Pancreas (tissue), 10 donors: ENCODE measurements around the gene HLA-DMA. TPM values are rescaled to one million over a fixed set of nuclear protein-coding genes. Genes with fewer than 3 reads are reported as not detected.
A peak's percentile ranks its signal among the peaks of the same experiment; 100 is the strongest.

Experiments used
- ATAC-seq, 4 donors: fragments of 200-7000 bp; cut with Tn5 transposase; one replicate each; pipeline versions ENCODE4 v1.8.0 to v1.9.1; 2020; ENCODE audit warnings: mild to moderate bottlenecking in 4 of 4, moderate library complexity in 4 of 4
- DNase-seq, 6 donors: peaks; one replicate each; pipeline ENCODE4 v3.0.0-alpha.2; 2020
- FAIRE-seq: peaks from 2 replicates; lab custom pipeline; 2012; peaks lifted over from hg19 to GRCh38; lab: Jason Lieb, UNC
- H3K27ac ChIP-seq, 4 donors: fragments of 200-600 bp; sonication (generic); 1 replicate in 3 of 4; 2 replicates in 1 of 4; pipeline versions ENCODE4 v1.5.0 to v1.8.0; 2020
- H3K27me3 ChIP-seq, 4 donors: fragments of 200-600 bp; one replicate each; pipeline ENCODE4 v1.8.0; 2021
- H3K36me3 ChIP-seq, 3 donors: fragments of 200-600 bp; sonication (generic) in 1 of 3; one replicate each; pipeline versions ENCODE4 v1.5.0 to v1.8.0; 2020 to 2021
- H3K4me1 ChIP-seq, 3 donors: fragments of 200-600 bp; one replicate each; pipeline ENCODE4 v1.8.0; 2021
- H3K4me3 ChIP-seq, 4 donors: fragments of 200-600 bp; sonication (generic) in 2 of 4; one replicate each; pipeline versions ENCODE4 v1.5.0 to v1.8.0; 2020 to 2021
- H3K9me3 ChIP-seq, 4 donors: fragments of 200-600 bp; one replicate each; pipeline ENCODE4 v1.8.0; 2021
- WGBS, 2 donors: extraction: QIAGEN DNeasy Blood & Tissue Kit; methylation state at CpG; one replicate each; pipeline ENCODE4 v1.1.7; 2013; 5-methylcytosine and 5-hydroxymethylcytosine counted together
- intact Hi-C, 3 donors: fragments of 100-400 bp; cut with DNase I; formaldehyde crosslinking; loops; one replicate each; pipeline versions ENCODE4 v1.11.1 to v1.14.2; 2022
- polyA plus RNA-seq, 2 donors: library from polyadenylated mRNA; stranded (reverse); fragments of 200-250 nt; gene quantifications; one replicate each; pipeline ENCODE4 v1.2.3, GENCODE V29; 2013
- total RNA-seq, 6 donors: library from RNA; stranded (reverse); fragmentation: NEBNext Ultra II Directional in 4 of 6; extraction: Animal tissue kit (Norgen Biotek cat#: 25700) in 4 of 6; gene quantifications; one replicate each; pipeline versions ENCODE4 v1.2.1 to v1.2.4, GENCODE V29; 2021 to 2023
- TF ChIP-seq, protein P1 (sequence below), 4 donors: fragments of 200-600 bp; sonication (generic) in 3 of 4; IDR thresholded peaks; one replicate each; pipeline versions ENCODE4 v1.5.0 to v1.8.0; 2021; ENCODE audit warnings: antibody characterized with exemption in 4 of 4
- donor health status: healthy with polysubstance abuse.
- donor health status: DM: no; HTN: no; CAD: no; lungs with moderate emphysema.
- donor health status: DM: no; HTN: no; CAD: no.
- donor health status: control.
- donor health status: control.
- donor health status: Bipolar disorder and iron deficiency.
- donor health status: DM: yes; HTN: yes; CAD: no.
- donor health status: DM: no; HTN: no; CAD: no.
- donor health status: DM: no; HTN: no; CAD: no.
- donor health status: DM: yes; HTN: yes; CAD: no.

The HLA-DMA gene
- total and polyA plus RNA-seq, 8 donors = 6.8 to 72.9 (median 23.0) TPM

DNA sequence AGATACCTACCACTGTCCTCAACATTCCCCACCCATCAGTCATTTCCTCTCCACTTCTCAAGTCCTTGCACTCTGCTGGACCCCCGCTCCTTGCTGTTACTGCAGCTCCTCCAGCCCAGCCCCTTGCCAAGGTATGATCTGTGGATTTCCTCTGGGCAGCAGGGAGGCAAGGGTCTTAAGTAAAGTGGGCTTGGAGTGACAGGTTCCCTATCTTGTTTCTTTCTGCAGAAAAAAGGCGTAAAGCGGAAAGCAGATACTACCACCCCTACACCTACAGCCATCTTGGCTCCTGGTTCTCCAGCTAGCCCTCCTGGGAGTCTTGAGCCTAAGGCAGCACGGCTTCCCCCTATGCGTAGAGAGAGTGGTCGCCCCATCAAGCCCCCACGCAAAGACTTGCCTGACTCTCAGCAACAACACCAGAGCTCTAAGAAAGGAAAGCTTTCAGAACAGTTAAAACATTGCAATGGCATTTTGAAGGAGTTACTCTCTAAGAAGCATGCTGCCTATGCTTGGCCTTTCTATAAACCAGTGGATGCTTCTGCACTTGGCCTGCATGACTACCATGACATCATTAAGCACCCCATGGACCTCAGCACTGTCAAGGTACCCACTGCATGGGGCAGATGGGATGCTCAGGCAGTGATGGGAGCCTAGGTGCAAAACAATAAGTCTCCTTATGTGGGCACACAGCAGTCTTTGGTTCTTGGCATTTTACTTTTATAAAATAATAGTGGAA lies 23.6 kb upstream of the HLA-DMA start:
- FAIRE-seq = no peak
- peak overlapping the region in 2 of 4 donors; percentile 2 to 98 for H3K4me3 ChIP-seq
- ATAC-seq = no peak
- TF ChIP-seq, protein P1, sequence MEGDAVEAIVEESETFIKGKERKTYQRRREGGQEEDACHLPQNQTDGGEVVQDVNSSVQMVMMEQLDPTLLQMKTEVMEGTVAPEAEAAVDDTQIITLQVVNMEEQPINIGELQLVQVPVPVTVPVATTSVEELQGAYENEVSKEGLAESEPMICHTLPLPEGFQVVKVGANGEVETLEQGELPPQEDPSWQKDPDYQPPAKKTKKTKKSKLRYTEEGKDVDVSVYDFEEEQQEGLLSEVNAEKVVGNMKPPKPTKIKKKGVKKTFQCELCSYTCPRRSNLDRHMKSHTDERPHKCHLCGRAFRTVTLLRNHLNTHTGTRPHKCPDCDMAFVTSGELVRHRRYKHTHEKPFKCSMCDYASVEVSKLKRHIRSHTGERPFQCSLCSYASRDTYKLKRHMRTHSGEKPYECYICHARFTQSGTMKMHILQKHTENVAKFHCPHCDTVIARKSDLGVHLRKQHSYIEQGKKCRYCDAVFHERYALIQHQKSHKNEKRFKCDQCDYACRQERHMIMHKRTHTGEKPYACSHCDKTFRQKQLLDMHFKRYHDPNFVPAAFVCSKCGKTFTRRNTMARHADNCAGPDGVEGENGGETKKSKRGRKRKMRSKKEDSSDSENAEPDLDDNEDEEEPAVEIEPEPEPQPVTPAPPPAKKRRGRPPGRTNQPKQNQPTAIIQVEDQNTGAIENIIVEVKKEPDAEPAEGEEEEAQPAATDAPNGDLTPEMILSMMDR (IDR thresholded peaks at IDR 0.05) = no peak
- intact Hi-C loops = loop anchor here in 1 of 3 donors (5.0 kb wide), 1 partner anchor 89 kb away; no protein-coding TSS in a partner anchor
- H3K27me3 ChIP-seq = no peaks in the 10 kb centered on the region
- H3K4me1 ChIP-seq = peaks cover 7 to 46% (median 24%) of the 10 kb centered on the region in 3 donors
- H3K27ac ChIP-seq = no peak overlapping the region
- WGBS, 2 donors = 62 to 78% methylated on average over 7 of the region's 7 CpGs
- H3K9me3 ChIP-seq = no peaks in the 10 kb centered on the region
- peaks cover 25 to 78% (median 62%) of the 10 kb centered on the region in 3 donors for H3K36me3 ChIP-seq
- DNase-seq = no peak

DNA sequence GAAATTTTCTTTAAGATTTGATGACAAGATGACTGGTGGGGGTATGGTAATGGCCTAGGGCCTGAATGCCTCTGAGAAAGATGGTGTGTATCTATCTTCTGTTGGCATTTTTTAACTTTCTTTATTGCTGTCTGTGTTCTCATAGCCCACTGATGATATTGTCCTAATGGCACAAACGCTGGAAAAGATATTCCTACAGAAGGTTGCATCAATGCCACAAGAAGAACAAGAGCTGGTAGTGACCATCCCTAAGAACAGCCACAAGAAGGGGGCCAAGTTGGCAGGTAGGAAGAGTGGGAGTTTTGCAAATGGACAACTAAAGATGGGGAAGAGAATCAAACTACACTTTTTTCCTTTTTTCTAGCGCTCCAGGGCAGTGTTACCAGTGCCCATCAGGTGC lies 23.0 kb upstream of the HLA-DMA start:
- Histone ChIP-seq H3K27ac (no peak overlapping the region), H3K4me3 (peak overlapping the region in 2 of 4 donors; percentile 2 to 98), H3K4me1 (peaks cover 7 to 41% (median 19%) of the 10 kb centered on the region in 3 donors), H3K36me3 (peaks cover 25 to 72% (median 56%) of the 10 kb centered on the region in 3 donors), H3K27me3 (no peaks in the 10 kb centered on the region), H3K9me3 (no peaks in the 10 kb centered on the region)
- no peak for ATAC-seq
- intact Hi-C loops = loop anchor here in 1 of 3 donors (5.0 kb wide), 1 partner anchor 89 kb away; no protein-coding TSS in a partner anchor
- no peak for FAIRE-seq
- 36 to 50% methylated on average over 2 of the region's 2 CpGs for WGBS, 2 donors
- TF ChIP-seq, protein P1 (IDR thresholded peaks at IDR 0.05) = no peak
- DNase-seq = no peak

DNA sequence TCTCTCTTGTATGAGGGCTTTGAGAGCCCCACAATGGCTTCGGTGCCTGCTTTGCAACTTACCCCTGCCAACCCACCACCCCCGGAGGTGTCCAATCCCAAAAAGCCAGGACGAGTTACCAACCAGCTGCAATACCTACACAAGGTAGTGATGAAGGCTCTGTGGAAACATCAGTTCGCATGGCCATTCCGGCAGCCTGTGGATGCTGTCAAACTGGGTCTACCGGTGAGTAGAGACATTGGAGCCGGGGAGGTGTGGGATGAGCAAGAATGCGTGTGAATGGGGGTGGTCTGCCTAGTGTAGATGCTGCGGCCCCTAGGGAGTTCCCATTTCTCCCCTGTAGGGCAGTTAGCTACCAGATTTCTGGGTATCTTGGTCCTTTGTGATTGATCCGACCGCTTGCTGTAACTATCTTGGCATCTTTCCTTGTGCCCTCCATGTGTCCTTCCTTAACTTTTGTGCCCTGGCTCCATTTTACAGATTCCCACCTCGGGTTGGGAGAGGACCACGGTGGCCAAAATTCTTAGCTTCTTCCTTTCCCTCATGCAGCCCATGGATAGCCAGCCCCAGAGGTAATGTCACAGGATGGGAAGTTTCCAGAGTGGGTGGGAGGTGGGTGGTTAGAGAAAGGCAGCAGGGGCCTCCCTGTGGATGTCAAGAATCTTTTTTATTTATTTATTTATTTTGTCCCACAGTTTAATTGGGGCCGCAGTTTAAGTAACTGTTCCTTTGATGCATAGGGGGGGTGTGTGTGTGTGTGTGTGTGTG lies 21.8 kb upstream of the HLA-DMA start:
- Histone ChIP-seq H3K4me1 (peaks cover 7 to 35% (median 13%) of the 10 kb centered on the region in 3 donors), H3K36me3 (peaks cover 19 to 60% (median 44%) of the 10 kb centered on the region in 3 donors), H3K27me3 (no peaks in the 10 kb centered on the region), H3K27ac (no peak overlapping the region), H3K4me3 (peak overlapping the region; percentile 87 to 98 (median 95)), H3K9me3 (no peaks in the 10 kb centered on the region)
- intact Hi-C loops = loop anchor here in 1 of 3 donors (5.0 kb wide), 1 partner anchor 87 kb away; no protein-coding TSS in a partner anchor
- ATAC-seq (no peak), FAIRE-seq (no peak), DNase-seq (peak in 1 of 6 donors; percentile 57)
- 3 to 4% methylated on average over 14 of the region's 14 CpGs for WGBS, 2 donors
- TF ChIP-seq, protein P1 (IDR thresholded peaks at IDR 0.05) = no peak

DNA sequence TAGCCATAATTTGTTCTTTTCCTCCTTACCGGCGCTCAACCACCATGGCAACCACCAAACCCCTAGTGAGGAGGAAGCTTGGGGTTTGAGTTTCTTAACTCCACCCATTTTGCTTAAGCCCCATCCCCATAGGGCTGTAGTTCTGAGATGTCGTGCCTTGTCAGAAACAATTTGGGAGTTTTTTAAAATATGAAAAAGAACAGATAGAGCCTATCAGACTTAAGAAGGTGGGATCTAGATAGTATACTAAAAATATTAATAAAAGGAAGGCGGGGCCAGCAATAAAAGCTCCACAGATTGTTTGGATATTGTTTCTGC lies 21.1 kb upstream of the HLA-DMA start:
- Histone ChIP-seq H3K4me1 (peaks cover 7 to 29% (median 13%) of the 10 kb centered on the region in 3 donors), H3K27ac (peak overlapping the region in 1 of 4 donors; percentile 99), H3K4me3 (peak overlapping the region; percentile 87 to 98 (median 95)), H3K27me3 (no peaks in the 10 kb centered on the region), H3K9me3 (no peaks in the 10 kb centered on the region), H3K36me3 (peaks cover 17 to 53% (median 37%) of the 10 kb centered on the region in 3 donors)
- TF ChIP-seq, protein P1 (IDR thresholded peaks at IDR 0.05) = no peak
- FAIRE-seq = no peak
- DNase-seq = no peak
- ATAC-seq = no peak
- intact Hi-C loops = no loop called here
- 0% methylated on average over 4 of the region's 4 CpGs for whole genome bisulfite sequencing, 2 donors
